Peyer's patch (tissue), 4 donors: Measurements from ENCODE around the gene SCRN2. TPM values are rescaled to one million over a fixed set of nuclear protein-coding genes. Genes with fewer than 3 reads are reported as not detected.

Experiments
- DNase-seq, 3 donors: peaks; one replicate each; pipeline ENCODE4 v3.0.0-alpha.2; 2017 to 2019
- H3K27ac ChIP-seq, 4 donors: fragments of 200-600 bp; sonication (generic); one replicate each; pipeline ENCODE4 v1.5.1; 2016 to 2019
- H3K27me3 ChIP-seq, 2 donors: fragments of 200-600 bp; sonication (generic); one replicate each; pipeline ENCODE4 v1.5.1; 2019
- H3K36me3 ChIP-seq, 3 donors: fragments of 200-600 bp; sonication (generic); one replicate each; pipeline ENCODE4 v1.5.1; 2016 to 2019
- H3K4me1 ChIP-seq, 4 donors: fragments of 200-600 bp; sonication (generic); one replicate each; pipeline ENCODE4 v1.5.1; 2016 to 2019
- H3K4me3 ChIP-seq, 4 donors: fragments of 200-600 bp; sonication (generic); 1 replicate in 3 of 4; 2 replicates in 1 of 4; pipeline ENCODE4 v1.5.1; 2016 to 2019; ENCODE audit warnings: mild to moderate bottlenecking in 1 of 4
- H3K9me3 ChIP-seq, 4 donors: fragments of 200-600 bp; sonication (generic); one replicate each; pipeline ENCODE4 v1.5.1; 2016 to 2019; ENCODE audit warnings: mild to moderate bottlenecking in 1 of 4
- CTCF ChIP-seq, 6 experiments: fragments of 450-650 bp in 4 of 6; fragments of 200-600 bp in 2 of 6; sonication (generic) in 1 of 6; IDR thresholded peaks; one replicate each; pipeline ENCODE4 v1.5.1; 2017 to 2019; ENCODE audit warnings: antibody characterized with exemption in 6 of 6, mild to moderate bottlenecking in 3 of 6, moderate library complexity in 1 of 6
- POLR2A ChIP-seq, 2 donors: fragments of 450-650 bp; IDR thresholded peaks; one replicate each; pipeline ENCODE4 v1.5.1; 2017; ENCODE audit warnings: antibody characterized with exemption in 2 of 2, mild to moderate bottlenecking in 2 of 2, moderate library complexity in 2 of 2
- total RNA-seq, 4 donors: library from RNA; depleted of rRNA; stranded (reverse); fragments of >200 nt; gene quantifications; one replicate each; pipeline ENCODE4 v1.1.0, GENCODE V29; 2016

SCRN2 gene
- total RNA-seq, 4 donors from 2014 or later = 56.2 to 126 (median 86.9) TPM

DNA sequence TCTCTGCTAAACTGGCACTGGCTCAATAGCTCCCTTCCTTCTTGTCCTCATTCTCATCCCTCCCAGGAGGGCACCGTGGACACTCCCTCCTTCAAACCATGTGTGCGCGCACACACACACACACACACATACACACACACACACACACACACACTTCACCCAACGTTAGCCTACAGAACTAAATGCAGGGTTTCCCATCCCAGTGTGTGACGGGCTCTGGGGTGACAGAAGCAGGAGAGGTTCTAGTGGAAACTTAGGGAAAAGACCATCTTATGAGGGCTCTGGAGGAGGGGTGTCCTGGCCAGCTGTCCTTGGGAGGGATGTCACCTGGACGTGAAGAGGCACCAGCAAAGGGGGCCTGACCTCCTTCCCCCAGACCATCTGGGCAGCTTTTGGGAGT is 39.2 kb downstream of the SCRN2 start:
- Histone ChIP-seq H3K27ac (no peak overlapping the region), H3K4me1 (no peaks in the 10 kb centered on the region), H3K9me3 (no peaks in the 10 kb centered on the region), H3K36me3 (peaks cover 0 to 4% (median 0%) of the 10 kb centered on the region in 3 donors), H3K4me3 (no peak overlapping the region), H3K27me3 (no peaks in the 10 kb centered on the region)
- TF ChIP-seq CTCF (IDR thresholded peaks at IDR 0.05) (no peak), POLR2A (IDR thresholded peaks at IDR 0.05) (no peak)
- peak in 1 of 3 donors; percentile 25 for DNase-seq

GRCh38 chr17:47801176-47801765 is 39.8 kb downstream of the SCRN2 start:
- peak in 1 of 3 donors; percentile 15 for DNase-seq
- H3K36me3 ChIP-seq = no peaks in the 10 kb centered on the region
- no peaks in the 10 kb centered on the region for H3K9me3 ChIP-seq
- H3K4me3 ChIP-seq = no peak overlapping the region
- TF ChIP-seq POLR2A (IDR thresholded peaks at IDR 0.05) (no peak), CTCF (IDR thresholded peaks at IDR 0.05) (no peak)
- no peaks in the 10 kb centered on the region for H3K4me1 ChIP-seq
- no peaks in the 10 kb centered on the region for H3K27me3 ChIP-seq
- H3K27ac ChIP-seq = no peak overlapping the region

GRCh38 chr17:47800686-47801085 is 40.4 kb downstream of the SCRN2 start:
- Histone ChIP-seq H3K36me3 (no peaks in the 10 kb centered on the region), H3K27ac (no peak overlapping the region), H3K27me3 (no peaks in the 10 kb centered on the region), H3K9me3 (no peaks in the 10 kb centered on the region), H3K4me3 (no peak overlapping the region), H3K4me1 (no peaks in the 10 kb centered on the region)
- DNase-seq = peak in 1 of 3 donors; percentile 34
- TF ChIP-seq CTCF (IDR thresholded peaks at IDR 0.05) = no peak
- TF ChIP-seq POLR2A (IDR thresholded peaks at IDR 0.05) = no peak

DNA sequence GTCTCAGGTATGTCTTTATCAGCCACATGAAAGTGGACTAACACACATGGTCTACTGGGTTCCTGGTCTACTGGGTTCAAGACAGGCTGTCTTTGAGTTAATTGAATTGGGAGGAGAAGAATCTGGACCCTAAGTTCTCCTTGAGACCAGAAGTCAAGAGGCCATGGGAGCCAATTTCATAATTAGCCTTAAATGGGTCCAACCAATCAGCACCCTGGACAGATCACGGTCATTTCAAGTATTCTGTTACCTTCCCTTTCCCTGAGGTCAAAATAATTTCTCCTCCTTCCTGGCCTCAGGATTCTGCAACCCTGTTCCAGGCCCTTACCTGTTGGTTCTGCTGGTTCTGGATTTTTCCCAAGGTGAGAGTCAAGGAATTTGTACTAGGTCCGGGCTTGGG is 43.3 kb downstream of the SCRN2 start:
- peak in 1 of 3 donors; percentile 5 for DNase-seq
- Histone ChIP-seq H3K4me3 (no peak overlapping the region), H3K27me3 (no peaks in the 10 kb centered on the region), H3K36me3 (no peaks in the 10 kb centered on the region), H3K4me1 (no peaks in the 10 kb centered on the region), H3K27ac (no peak overlapping the region), H3K9me3 (no peaks in the 10 kb centered on the region)
- TF ChIP-seq POLR2A (IDR thresholded peaks at IDR 0.05) (no peak), CTCF (IDR thresholded peaks at IDR 0.05) (no peak)

- no peak overlapping the region for H3K4me3 ChIP-seq
- no peaks in the 10 kb centered on the region for H3K9me3 ChIP-seq
- TF ChIP-seq CTCF (IDR thresholded peaks at IDR 0.05) (no peak), POLR2A (IDR thresholded peaks at IDR 0.05) (no peak)
- no peaks in the 10 kb centered on the region for H3K36me3 ChIP-seq
- peaks cover 0 to 16% of the 10 kb centered on the region in 2 donors for H3K27me3 ChIP-seq
- peaks cover 0 to 9% (median 2%) of the 10 kb centered on the region in 4 donors for H3K4me1 ChIP-seq
- peak in 1 of 3 donors; percentile 26 for DNase-seq
- no peak overlapping the region for H3K27ac ChIP-seq
These were observed 48.1 kb downstream of the SCRN2 start for GRCh38 chr17:47792979-47793378.
